GM10266 (cell line): ENCODE measurements around the gene TMEM52B.

ENCODE experiments used
- DNase-seq: peaks from one replicate; pipeline ENCODE4 v3.0.0; 2012; ENCODE audit errors: extremely low spot score
- TF ChIP-seq, protein P1 (sequence below): IDR thresholded peaks from 2 replicates; pipeline ENCODE4 v1.5.1; 2012; ENCODE audit warnings: mild to moderate bottlenecking, low read depth; ENCODE audit not compliant: control insufficient read depth, insufficient read depth; ENCODE audit errors: missing control alignments

The TMEM52B gene

DNA sequence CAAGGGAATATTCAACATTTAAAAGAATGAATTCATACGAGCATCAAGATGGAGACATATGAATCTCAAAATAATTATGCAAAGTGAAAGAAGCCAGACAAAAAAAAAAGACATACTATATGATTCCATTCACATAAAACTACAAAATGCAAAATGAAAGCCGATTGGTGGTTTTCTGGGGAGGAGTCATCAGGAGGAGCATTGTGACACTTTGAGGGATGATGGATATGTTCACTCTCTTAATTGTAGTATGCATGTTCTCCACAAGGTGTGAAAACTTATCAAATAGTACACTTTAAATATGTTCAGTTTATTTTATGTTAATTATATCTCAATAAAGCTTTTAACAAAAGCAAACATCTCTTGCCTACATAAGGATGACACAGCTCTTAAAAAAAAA, 20.4 kb upstream of the TMEM52B start:
- TF ChIP-seq, protein P1, sequence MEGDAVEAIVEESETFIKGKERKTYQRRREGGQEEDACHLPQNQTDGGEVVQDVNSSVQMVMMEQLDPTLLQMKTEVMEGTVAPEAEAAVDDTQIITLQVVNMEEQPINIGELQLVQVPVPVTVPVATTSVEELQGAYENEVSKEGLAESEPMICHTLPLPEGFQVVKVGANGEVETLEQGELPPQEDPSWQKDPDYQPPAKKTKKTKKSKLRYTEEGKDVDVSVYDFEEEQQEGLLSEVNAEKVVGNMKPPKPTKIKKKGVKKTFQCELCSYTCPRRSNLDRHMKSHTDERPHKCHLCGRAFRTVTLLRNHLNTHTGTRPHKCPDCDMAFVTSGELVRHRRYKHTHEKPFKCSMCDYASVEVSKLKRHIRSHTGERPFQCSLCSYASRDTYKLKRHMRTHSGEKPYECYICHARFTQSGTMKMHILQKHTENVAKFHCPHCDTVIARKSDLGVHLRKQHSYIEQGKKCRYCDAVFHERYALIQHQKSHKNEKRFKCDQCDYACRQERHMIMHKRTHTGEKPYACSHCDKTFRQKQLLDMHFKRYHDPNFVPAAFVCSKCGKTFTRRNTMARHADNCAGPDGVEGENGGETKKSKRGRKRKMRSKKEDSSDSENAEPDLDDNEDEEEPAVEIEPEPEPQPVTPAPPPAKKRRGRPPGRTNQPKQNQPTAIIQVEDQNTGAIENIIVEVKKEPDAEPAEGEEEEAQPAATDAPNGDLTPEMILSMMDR = no peak
- no peak for DNase-seq

DNA sequence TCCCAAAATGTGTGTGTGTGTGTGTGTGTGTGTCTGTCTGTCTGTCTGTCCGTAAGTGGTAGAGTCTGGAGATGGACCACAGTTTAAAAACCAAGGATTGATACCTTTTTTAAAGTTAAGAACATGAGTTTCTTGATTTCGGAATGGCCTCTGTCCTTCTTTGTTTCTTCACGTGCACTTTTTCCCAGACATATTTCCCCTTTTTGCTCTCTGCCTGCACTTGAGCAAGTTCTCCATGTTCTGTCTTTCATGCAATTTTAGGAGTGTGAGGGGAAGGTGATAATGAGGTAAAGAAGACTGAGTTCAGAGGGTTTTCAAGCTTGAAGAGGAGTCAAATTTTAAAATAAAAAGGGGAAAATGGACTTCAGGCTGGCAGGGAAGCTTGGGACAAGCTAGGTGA, 19.6 kb upstream of the TMEM52B start:
- DNase-seq = no peak
- TF ChIP-seq, protein P1 = no peak

DNA sequence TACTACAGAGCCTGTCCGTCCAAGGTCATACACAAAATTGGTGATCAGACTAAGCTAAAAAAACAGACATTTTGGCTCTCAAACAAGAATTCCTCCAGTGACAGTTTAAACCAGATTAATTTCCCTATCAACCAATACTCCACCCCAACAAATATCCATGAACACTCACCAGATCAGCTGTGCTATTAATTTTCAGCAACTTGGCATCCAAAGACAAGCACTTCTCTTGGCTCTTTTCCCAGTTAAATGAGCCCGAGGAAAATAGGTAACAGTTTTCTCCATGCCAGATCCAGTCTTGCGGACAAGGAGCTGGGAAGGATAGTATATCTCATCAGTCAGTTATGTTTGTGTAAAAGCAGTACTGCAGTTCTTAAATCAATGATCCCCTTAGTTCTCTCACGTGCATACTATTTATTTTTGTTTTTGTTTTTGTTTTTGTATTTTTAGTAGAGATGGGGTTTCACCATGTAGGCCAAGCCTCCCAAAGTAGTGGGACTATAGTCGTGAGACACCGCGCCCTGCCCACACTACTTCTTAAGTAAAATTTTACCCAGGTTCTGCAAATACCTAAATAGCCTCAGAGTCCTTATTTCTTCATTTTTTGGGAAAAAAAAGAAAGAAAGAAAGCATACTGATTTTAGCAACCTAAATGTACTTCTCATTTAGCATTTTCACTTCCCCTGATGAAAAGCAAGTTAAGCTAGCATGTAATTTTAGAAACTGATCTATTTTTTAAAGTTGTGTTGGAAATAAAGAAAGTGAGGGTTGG, 18.0 kb upstream of the TMEM52B start:
- DNase-seq = no peak
- TF ChIP-seq, protein P1 = no peak

DNA sequence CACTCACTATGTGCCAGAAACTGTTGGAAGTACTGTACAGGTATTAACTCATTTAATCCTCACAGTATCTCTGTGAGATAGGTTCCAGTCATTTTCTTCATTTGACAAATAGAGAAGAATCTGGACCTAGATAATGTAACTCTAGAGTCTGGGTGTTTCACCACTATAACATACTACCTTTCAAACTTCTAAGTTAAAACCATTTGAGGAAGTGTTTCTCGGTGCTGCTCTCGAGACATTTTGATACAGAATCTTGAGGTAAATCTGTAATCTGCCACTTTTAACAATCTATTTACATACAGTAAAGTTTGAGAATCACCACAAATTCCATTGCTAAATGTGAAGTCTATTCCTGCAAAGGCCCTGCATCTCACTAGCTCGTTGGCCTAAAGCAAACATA, 15.7 kb upstream of the TMEM52B start:
- TF ChIP-seq, protein P1 = no peak

DNA sequence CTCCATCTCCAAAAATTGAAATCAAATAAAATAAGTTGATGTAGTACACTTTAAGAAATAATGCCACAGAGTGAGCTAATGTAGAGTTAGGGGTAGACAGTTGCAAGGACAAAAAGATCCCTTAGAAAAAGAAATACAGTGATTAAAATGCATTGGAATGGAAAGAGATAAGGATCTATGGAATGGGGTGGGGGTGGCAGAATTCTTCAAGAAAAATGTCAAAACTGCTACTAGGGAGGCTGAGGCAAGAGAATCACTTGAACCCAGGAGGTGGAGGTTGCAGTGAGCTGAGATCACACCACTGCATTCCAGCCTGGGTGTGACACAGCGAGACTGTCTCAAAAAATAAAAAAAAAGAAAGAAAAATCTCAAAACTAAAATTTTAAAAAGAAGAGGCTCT, 13.4 kb upstream of the TMEM52B start:
- TF ChIP-seq, protein P1 = no peak

More for the DNA sequence above, 15.7 kb upstream of the TMEM52B start:
- DNase-seq = no peak

DNA sequence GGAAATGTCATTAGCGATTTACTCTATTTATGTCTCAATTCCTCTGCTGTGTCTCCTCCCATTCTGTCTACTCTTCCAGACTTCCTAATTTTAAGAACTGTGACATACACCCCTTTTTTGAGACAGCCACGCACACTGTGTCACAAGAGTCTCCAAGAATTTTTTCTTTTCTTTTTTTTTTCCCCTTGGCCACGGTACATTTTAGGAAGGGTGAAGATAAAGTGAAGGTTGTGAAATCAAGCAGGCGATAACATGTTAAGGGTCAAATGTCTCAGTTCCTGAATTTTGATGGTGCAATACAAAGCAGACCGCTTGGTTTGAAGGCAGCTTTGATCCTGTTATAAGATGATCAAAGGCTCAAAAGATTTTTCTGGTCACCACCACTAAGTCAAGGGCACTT, 11.2 kb upstream of the TMEM52B start:
- TF ChIP-seq, protein P1 = no peak
- DNase-seq = no peak

More for the DNA sequence above, 13.4 kb upstream of the TMEM52B start:
- no peak for DNase-seq

DNA sequence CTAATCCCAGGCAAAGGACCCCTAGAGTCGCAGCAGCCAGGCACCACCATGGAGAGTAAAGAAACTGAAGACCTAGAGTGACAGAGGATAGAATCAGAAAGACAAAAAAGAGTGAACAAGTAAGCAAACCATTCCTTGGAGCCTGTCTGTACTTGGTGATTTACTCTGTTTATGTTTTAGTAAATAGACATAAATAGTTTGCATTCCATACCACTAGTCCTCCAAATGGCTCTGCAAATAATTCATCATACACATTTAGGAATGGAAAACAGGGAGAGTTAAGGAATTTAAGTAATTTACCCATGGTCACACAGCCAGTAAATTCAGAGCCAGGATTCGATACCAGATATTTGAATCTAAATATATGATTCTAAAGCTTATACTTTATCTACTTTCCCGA, 9.7 kb upstream of the TMEM52B start:
- DNase-seq = no peak
- TF ChIP-seq, protein P1 = no peak
